ENCODE results near the gene RASSF7.

DNA sequence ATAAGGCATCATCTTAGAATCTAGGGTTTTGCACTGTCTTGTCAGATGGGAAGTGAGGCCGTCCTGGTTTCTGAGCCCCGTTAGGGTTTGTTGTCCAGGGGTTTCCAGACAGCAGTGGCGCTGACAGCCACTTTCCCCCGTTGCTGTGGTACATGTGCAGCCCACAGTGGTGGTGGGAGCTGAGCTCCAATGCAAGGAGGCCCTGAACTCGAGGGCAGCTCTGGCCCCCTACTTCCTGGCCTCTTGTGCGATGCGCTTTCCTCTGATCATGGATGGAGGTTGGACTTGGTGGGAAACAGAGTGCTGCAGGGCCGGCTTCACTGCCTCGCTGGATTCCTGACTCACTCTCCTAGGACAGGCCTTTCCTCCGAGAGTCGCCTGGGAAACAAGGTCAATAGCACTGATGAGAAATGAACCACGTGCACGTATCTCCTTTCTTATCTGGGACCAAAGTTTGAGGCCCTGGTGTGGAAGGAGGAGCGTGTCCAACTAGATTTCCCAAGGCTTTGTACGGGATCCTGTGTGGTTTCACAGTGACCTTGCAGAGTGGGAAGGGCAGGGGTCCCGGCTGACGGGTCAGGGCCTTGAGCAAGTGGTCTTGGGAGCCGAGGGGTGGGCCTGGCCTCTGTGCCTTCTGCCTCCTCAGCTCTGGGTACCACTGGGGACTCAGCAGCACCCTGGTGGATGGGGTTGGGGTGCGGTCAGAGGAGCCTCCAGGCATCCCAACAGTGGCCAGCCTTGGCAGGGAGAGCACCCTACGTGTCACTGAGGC, 19.2 kb downstream of the RASSF7 start:
- TF ChIP-seq, protein P1, sequence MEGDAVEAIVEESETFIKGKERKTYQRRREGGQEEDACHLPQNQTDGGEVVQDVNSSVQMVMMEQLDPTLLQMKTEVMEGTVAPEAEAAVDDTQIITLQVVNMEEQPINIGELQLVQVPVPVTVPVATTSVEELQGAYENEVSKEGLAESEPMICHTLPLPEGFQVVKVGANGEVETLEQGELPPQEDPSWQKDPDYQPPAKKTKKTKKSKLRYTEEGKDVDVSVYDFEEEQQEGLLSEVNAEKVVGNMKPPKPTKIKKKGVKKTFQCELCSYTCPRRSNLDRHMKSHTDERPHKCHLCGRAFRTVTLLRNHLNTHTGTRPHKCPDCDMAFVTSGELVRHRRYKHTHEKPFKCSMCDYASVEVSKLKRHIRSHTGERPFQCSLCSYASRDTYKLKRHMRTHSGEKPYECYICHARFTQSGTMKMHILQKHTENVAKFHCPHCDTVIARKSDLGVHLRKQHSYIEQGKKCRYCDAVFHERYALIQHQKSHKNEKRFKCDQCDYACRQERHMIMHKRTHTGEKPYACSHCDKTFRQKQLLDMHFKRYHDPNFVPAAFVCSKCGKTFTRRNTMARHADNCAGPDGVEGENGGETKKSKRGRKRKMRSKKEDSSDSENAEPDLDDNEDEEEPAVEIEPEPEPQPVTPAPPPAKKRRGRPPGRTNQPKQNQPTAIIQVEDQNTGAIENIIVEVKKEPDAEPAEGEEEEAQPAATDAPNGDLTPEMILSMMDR (IDR thresholded peaks at IDR 0.05) = no peak
- TF ChIP-seq EZH2 (IDR thresholded peaks at IDR 0.05) = no peak
